Endothelial cell of umbilical vein (primary cell): Measurements from ENCODE around the gene RAB7B. TPM values are rescaled to one million over a fixed set of nuclear protein-coding genes. Genes with fewer than 3 reads are reported as not detected.

Experiments
- BruUV-seq: library from RNA; stranded (reverse); fragments of 400-500 nt; replicated peaks from 2 replicates; lab custom pipeline; 2021; lab: Mats Ljungman, UMichigan
- CTCF ChIA-PET: fragments of 300-600, 350-600 bp; sonication (Branson Sonifier 250); formaldehyde crosslinking; loops from one replicate; lab custom pipeline; 2021; ENCODE audit warnings: antibody characterized with exemption, inconsistent platforms; lab: Charles Lee
- POLR2A ChIA-PET: fragments of 300-600, 350-600 bp; sonication (Branson Sonifier 250); formaldehyde crosslinking; loops from one replicate; lab custom pipeline; 2021; ENCODE audit warnings: antibody characterized with exemption, inconsistent platforms; lab: Charles Lee
- DNase-seq: peaks from one replicate; pipeline ENCODE4 v3.0.0-alpha.2; 2011; ENCODE audit warnings: low read depth, low spot score
- FAIRE-seq: peaks from 2 replicates; lab custom pipeline; 2011; peaks lifted over from hg19 to GRCh38; lab: Jason Lieb, UNC
- H2AFZ ChIP-seq: 2 replicates; pipeline ENCODE4 v1.6.0; 2012; ENCODE audit warnings: low read depth, low read length, control low read depth, inconsistent platforms
- H3K27ac ChIP-seq: 2 replicates; pipeline ENCODE4 v1.5.1; 2011; ENCODE audit warnings: low read depth, mild to moderate bottlenecking, control low read depth, low read length, moderate library complexity; ENCODE audit not compliant: insufficient read depth
- H3K27me3 ChIP-seq, 2 experiments: 2 replicates each; pipeline versions ENCODE4 v1.6.0 to v1.6.1; 2011; ENCODE audit warnings: low read length in 2 of 2, mixed read lengths in 1 of 2; ENCODE audit not compliant: control insufficient read depth in 2 of 2, insufficient read depth in 2 of 2
- H3K36me3 ChIP-seq, 2 experiments: 2 replicates in 1 of 2; 3 replicates in 1 of 2; pipeline ENCODE4 v1.5.1; 2011; ENCODE audit warnings: low read length in 2 of 2, mild to moderate bottlenecking in 1 of 2, moderate library complexity in 1 of 2; ENCODE audit not compliant: control insufficient read depth in 2 of 2, insufficient read depth in 2 of 2; ENCODE audit errors: extremely low read depth in 1 of 2
- H3K4me1 ChIP-seq: 3 replicates; pipeline ENCODE4 v1.5.1; 2011; ENCODE audit warnings: mild to moderate bottlenecking, low read length; ENCODE audit not compliant: control insufficient read depth, insufficient read depth; ENCODE audit errors: extremely low read depth
- H3K4me2 ChIP-seq: 2 replicates; pipeline ENCODE4 v1.6.1; 2011; ENCODE audit warnings: low read length, control low read depth, mixed read lengths; ENCODE audit not compliant: insufficient read depth
- H3K4me3 ChIP-seq, 3 experiments: fragments of 200-600 bp in 1 of 3; sonication (generic), shearing (Covaris generic) in 1 of 3; replicated peaks in 1 of 3; 2 replicates each; pipeline ENCODE4 v1.5.1; 2011 to 2016; ENCODE audit warnings: control low read depth in 3 of 3, low read length in 3 of 3, mild to moderate bottlenecking in 2 of 3, inconsistent platforms in 1 of 3, low read depth in 1 of 3, moderate library complexity in 1 of 3; ENCODE audit not compliant: insufficient read depth in 1 of 3
- H3K79me2 ChIP-seq: 2 replicates; pipeline ENCODE4 v1.6.0; 2012; ENCODE audit warnings: low read length, inconsistent platforms; ENCODE audit not compliant: control insufficient read depth, insufficient read depth
- H3K9ac ChIP-seq: replicated peaks from 2 replicates; pipeline ENCODE3; 2011; ENCODE audit warnings: low read length, control low read depth; ENCODE audit not compliant: insufficient read depth; ENCODE audit errors: extremely low read depth
- H3K9me1 ChIP-seq: replicated peaks from 3 replicates; pipeline ENCODE4 v1.6.0; 2011; ENCODE audit warnings: mild to moderate bottlenecking, low read length; ENCODE audit not compliant: control insufficient read depth, insufficient read depth; ENCODE audit errors: extremely low read depth
- H3K9me3 ChIP-seq: replicated peaks from 2 replicates; pipeline ENCODE4 v1.5.1; 2012; ENCODE audit warnings: low read length, inconsistent platforms; ENCODE audit not compliant: control insufficient read depth, insufficient read depth
- H4K20me1 ChIP-seq: replicated peaks from 2 replicates; pipeline ENCODE3; 2011; ENCODE audit warnings: mild to moderate bottlenecking, low read length; ENCODE audit not compliant: control insufficient read depth, insufficient read depth; ENCODE audit errors: extremely low read depth
- CTCF ChIP-seq, 2 donors: IDR thresholded peaks; 1 replicate in 1 of 2; 2 replicates in 1 of 2; pipeline ENCODE4 v1.5.1; 2011; ENCODE audit warnings: low read length in 2 of 2, mild to moderate bottlenecking in 2 of 2, moderate library complexity in 2 of 2, control low read depth in 1 of 2, inconsistent platforms in 1 of 2, low read depth in 1 of 2; ENCODE audit not compliant: insufficient read depth in 1 of 2; ENCODE audit errors: extremely low read depth in 1 of 2
- EZH2 ChIP-seq: IDR thresholded peaks from 2 replicates; pipeline ENCODE4 v1.6.1; 2012; ENCODE audit warnings: borderline replicate concordance, low read depth, mild to moderate bottlenecking, moderate library complexity, low read length, inconsistent platforms; ENCODE audit not compliant: severe bottlenecking
- FOS ChIP-seq: IDR thresholded peaks from 2 replicates; pipeline ENCODE4 v1.6.1; 2011; ENCODE audit warnings: mild to moderate bottlenecking, low read length, moderate library complexity, borderline replicate concordance; ENCODE audit not compliant: insufficient read depth
- GATA2 ChIP-seq: IDR thresholded peaks from 2 replicates; pipeline ENCODE4 v1.7.0; 2011; ENCODE audit warnings: low read depth, mild to moderate bottlenecking, moderate library complexity, mixed read lengths, low read length; ENCODE audit not compliant: insufficient read length, insufficient read depth
- JUN ChIP-seq: IDR thresholded peaks from 2 replicates; pipeline ENCODE4 v1.6.1; 2011; ENCODE audit warnings: borderline replicate concordance, low read depth; ENCODE audit not compliant: insufficient read length, insufficient read depth
- MAX ChIP-seq: IDR thresholded peaks from 2 replicates; pipeline ENCODE4 v1.6.1; 2011; ENCODE audit not compliant: insufficient read depth, insufficient read length
- MYC ChIP-seq: IDR thresholded peaks from one replicate; pipeline ENCODE4 v1.6.1; 2011; ENCODE audit warnings: mild to moderate bottlenecking, low read depth, low read length
- POLR2A ChIP-seq: IDR thresholded peaks from 2 replicates; pipeline ENCODE4 v1.6.1; 2012; ENCODE audit warnings: low read depth, mild to moderate bottlenecking, control low read depth, low read length
- POLR2AphosphoS5 ChIP-seq: IDR thresholded peaks from 2 replicates; pipeline ENCODE4 v1.6.1; 2012; ENCODE audit warnings: low read depth, mild to moderate bottlenecking, control low read depth, low read length, moderate library complexity; ENCODE audit not compliant: insufficient read depth
- dilution Hi-C: fragments of 300-500 bp; cut with MboI; formaldehyde crosslinking; loops from one replicate; pipeline ENCODE4 v1.15.0; 2019; ENCODE audit warnings: low sequenced_read_pairs; ENCODE audit not compliant: extremely low pct_ligation_motif_present
- intact Hi-C: fragments of 100-400 bp; cut with micrococcal nuclease; formaldehyde crosslinking; loops from one replicate; pipeline ENCODE4 v1.10.0; 2022
- polyA plus RNA-seq, 4 experiments: library from polyadenylated mRNA; depleted of rRNA in 3 of 4; stranded (reverse) in 3 of 4; unstranded in 1 of 4; fragments of >200 nt; gene quantifications; 2 replicates each; pipeline versions ENCODE4 v1.2.1 to v1.2.3, GENCODE V29; 2011 to 2012; ENCODE audit warnings: missing spikeins in 1 of 4
- total RNA-seq: library from RNA; stranded (reverse); gene quantifications from 2 replicates; pipeline ENCODE4 v1.2.3, GENCODE V29; 2021

RAB7B gene
- total and polyA plus RNA-seq, 2 donors (not counting 3 experiments of a cell fraction or from before 2014, with no cell fraction given), result 0.15 TPM; not detected in 1

GRCh38 chr1:205927247-205927646 lies 75.9 kb downstream of the RAB7B start:
- no peaks in the 10 kb centered on the region for H3K4me1 ChIP-seq
- dilution Hi-C loops (no loop called here), intact Hi-C loops (no loop called here)
- no peak overlapping the region for H3K4me2 ChIP-seq
- no peak overlapping the region for H3K9ac ChIP-seq
- H3K4me3 ChIP-seq, result no peak overlapping the region
- H4K20me1 ChIP-seq, result no peaks in the 10 kb centered on the region
- DNase-seq (no peak), FAIRE-seq (no peak)
- ChIA-PET CTCF (interaction anchor here (1.1 to 27.5 kb wide), 2 partner anchors 8 to 54 kb away, joined by 5 to 1606 read pairs; no protein-coding TSS in a partner anchor), POLR2A (no interaction called here)
- no peaks in the 10 kb centered on the region for H3K36me3 ChIP-seq
- TF ChIP-seq MYC, result no peak
- TF ChIP-seq GATA2, result no peak
- TF ChIP-seq JUN, result no peak
- TF ChIP-seq MAX, result no peak
- no peak for TF ChIP-seq POLR2AphosphoS5
- TF ChIP-seq EZH2, result no peak
- TF ChIP-seq CTCF (IDR thresholded peaks at IDR 0.05; ENCODE audit: extremely low read depth in 1 of 2, insufficient read depth in 1 of 2, low read depth in 1 of 2, low read length in 2 of 2), result no peak
- TF ChIP-seq POLR2A, result no peak
- no peak for TF ChIP-seq FOS
- H3K27me3 ChIP-seq, result no peaks in the 10 kb centered on the region
- no peak overlapping the region for H2AFZ ChIP-seq
- BruUV-seq, result no TSS peak
- H3K79me2 ChIP-seq, result no peaks in the 10 kb centered on the region
- no peak overlapping the region for H3K27ac ChIP-seq
- H3K9me1 ChIP-seq, result no peaks in the 10 kb centered on the region
- no peaks in the 10 kb centered on the region for H3K9me3 ChIP-seq

Other genes starting within 250 kb of the RAB7B start
- 18.8 and 23.0 TPM in 2 replicates for gene RAB29, start 227.9 kb downstream of the RAB7B start, total RNA-seq
- 16.8 and 18.1 TPM in 2 replicates for gene RAB29, start 227.9 kb downstream of the RAB7B start, polyA plus RNA-seq
- 21.7 and 23.6 TPM in 2 replicates for gene SLC41A1, start 190.2 kb downstream of the RAB7B start, total RNA-seq
- 22.0 and 23.6 TPM in 2 replicates for gene SLC41A1, start 190.2 kb downstream of the RAB7B start, polyA plus RNA-seq
- gene PM20D1, start 153.3 kb downstream of the RAB7B start, total RNA-seq, result not detected in 2 replicates
- 0.03 and 0.11 TPM in 2 replicates for gene PM20D1, start 153.3 kb downstream of the RAB7B start, polyA plus RNA-seq
- gene SLC26A9, start 59.9 kb downstream of the RAB7B start, total RNA-seq, result 0.12 and 0.20 TPM in 2 replicates
- gene SLC26A9, start 59.9 kb downstream of the RAB7B start, polyA plus RNA-seq, result 0.08 and 0.10 TPM in 2 replicates
- gene CTSE, start 20.5 kb upstream of the RAB7B start, total RNA-seq, result not detected in 2 replicates
- gene CTSE, start 20.5 kb upstream of the RAB7B start, polyA plus RNA-seq, result 0.11 and 0.17 TPM in 2 replicates
- gene RHEX, start 49.8 kb upstream of the RAB7B start, total RNA-seq, result not detected in 2 replicates
- gene RHEX, start 49.8 kb upstream of the RAB7B start, polyA plus RNA-seq, result not detected in 2 replicates
- gene AVPR1B, start 114.0 kb upstream of the RAB7B start, total RNA-seq, result not detected in 2 replicates
- gene AVPR1B, start 114.0 kb upstream of the RAB7B start, polyA plus RNA-seq, result not detected in 2 replicates
- 9.4 and 9.6 TPM in 2 replicates for gene FAM72A, start 199.4 kb upstream of the RAB7B start, total RNA-seq
- 3.4 and 3.6 TPM in 2 replicates for gene FAM72A, start 199.4 kb upstream of the RAB7B start, polyA plus RNA-seq
- gene SRGAP2, start 200.1 kb upstream of the RAB7B start, total RNA-seq, result 128 and 138 TPM in 2 replicates
- gene SRGAP2, start 200.1 kb upstream of the RAB7B start, polyA plus RNA-seq, result 40.8 and 46.4 TPM in 2 replicates